SH-SY5Y (cell line): ENCODE results near the gene RAB40A.

Experiments used
- GATA2 ChIP-seq: IDR thresholded peaks from 2 replicates; pipeline ENCODE4 v1.6.1; 2011; ENCODE audit warnings: mild to moderate bottlenecking, low read depth, low read length
- GATA3 ChIP-seq: IDR thresholded peaks from 2 replicates; pipeline ENCODE4 v1.6.1; 2011; ENCODE audit warnings: low read depth, mild to moderate bottlenecking, low read length, moderate library complexity

GRCh38 chrX:103550415-103551051 is 31.2 kb upstream of the RAB40A start:
- no peak for TF ChIP-seq GATA2
- no peak for TF ChIP-seq GATA3
